ENCODE data around the gene SLIT3. TPM values are rescaled to one million over a fixed set of nuclear protein-coding genes. Genes with fewer than 3 reads are reported as not detected.

Gene SLIT3
- total RNA-seq, 1 experiment from 2014 or later = not detected

GRCh38 chr5:169027501-169028061 is 273.4 kb downstream of the SLIT3 start:
- H4K20me1 ChIP-seq (ENCODE audit: insufficient read depth) = no peaks in the 10 kb centered on the region
- DNase-seq = no peak
- no TSS peak for BruUV-seq (replicated peaks)
- ChIA-PET POLR2A (ENCODE audit: unreplicated experiment) (no interaction called here), CTCF (no interaction called here)
- H3K27me3 ChIP-seq (ENCODE audit: insufficient read depth, low read depth) = peaks cover 23% of the 10 kb centered on the region
- H3K9me3 ChIP-seq (ENCODE audit: insufficient read depth, low read depth) = 0 out of 2 replicates have a peak, but pooled peaks cover 4% of the 10 kb centered on the region
- no peak overlapping the region for H3K4me2 ChIP-seq
- no peak overlapping the region for H3K27ac ChIP-seq
- H3K9me2 ChIP-seq (ENCODE audit: insufficient read depth) = no peaks in the 10 kb centered on the region
- no peak overlapping the region for H3K4me3 ChIP-seq
- intact Hi-C loops (cut with micrococcal nuclease; ENCODE audit: unreplicated experiment) = no loop called here
- TF ChIP-seq EZH2 (IDR thresholded peaks at IDR 0.05; ENCODE audit: low read depth) (no peak), CTCF (conservative IDR thresholded peaks at IDR 0.05) (no peak)
- no peaks in the 10 kb centered on the region for H3F3A ChIP-seq (ENCODE audit: insufficient read depth, low read depth)
- H3K79me2 ChIP-seq (ENCODE audit: low read depth) = no peaks in the 10 kb centered on the region
- H2AFZ ChIP-seq = no peak overlapping the region
- H3K36me3 ChIP-seq (ENCODE audit: low read depth) = no peaks in the 10 kb centered on the region
- H3K4me1 ChIP-seq (replicated peaks; ENCODE audit: insufficient read depth) = no peaks in the 10 kb centered on the region

GRCh38 chr5:169025491-169025890 is 275.4 kb downstream of the SLIT3 start:
- Histone ChIP-seq H3F3A (ENCODE audit: insufficient read depth, low read depth) (no peaks in the 10 kb centered on the region), H3K4me2 (no peak overlapping the region), H3K9me2 (ENCODE audit: insufficient read depth) (no peaks in the 10 kb centered on the region), H3K27ac (no peak overlapping the region), H3K4me1 (replicated peaks; ENCODE audit: insufficient read depth) (no peaks in the 10 kb centered on the region), H3K36me3 (ENCODE audit: low read depth) (no peaks in the 10 kb centered on the region), H2AFZ (no peak overlapping the region), H3K79me2 (ENCODE audit: low read depth) (no peaks in the 10 kb centered on the region), H3K27me3 (ENCODE audit: insufficient read depth, low read depth) (peaks cover 31% of the 10 kb centered on the region), H4K20me1 (ENCODE audit: insufficient read depth) (no peaks in the 10 kb centered on the region), H3K9me3 (ENCODE audit: insufficient read depth, low read depth) (0 out of 2 replicates have a peak, but pooled peaks cover 4% of the 10 kb centered on the region), H3K4me3 (no peak overlapping the region)
- BruUV-seq (replicated peaks) = no TSS peak
- ChIA-PET POLR2A (ENCODE audit: unreplicated experiment) (no interaction called here), CTCF (no interaction called here)
- no peak for TF ChIP-seq CTCF (conservative IDR thresholded peaks at IDR 0.05)
- no peak for TF ChIP-seq EZH2 (IDR thresholded peaks at IDR 0.05; ENCODE audit: low read depth)
- no peak for DNase-seq
- intact Hi-C loops (cut with micrococcal nuclease; ENCODE audit: unreplicated experiment) = no loop called here

GRCh38 chr5:169024421-169024820 is 276.5 kb downstream of the SLIT3 start:
- no peaks in the 10 kb centered on the region for H3K9me2 ChIP-seq (ENCODE audit: insufficient read depth)
- H3K79me2 ChIP-seq (ENCODE audit: low read depth) = no peaks in the 10 kb centered on the region
- intact Hi-C loops (cut with micrococcal nuclease; ENCODE audit: unreplicated experiment) = no loop called here
- TF ChIP-seq CTCF (conservative IDR thresholded peaks at IDR 0.05) (no peak), EZH2 (IDR thresholded peaks at IDR 0.05; ENCODE audit: low read depth) (no peak)
- peaks cover 41% of the 10 kb centered on the region for H3K27me3 ChIP-seq (ENCODE audit: insufficient read depth, low read depth)
- 0 out of 2 replicates have a peak, but pooled peaks cover 4% of the 10 kb centered on the region for H3K9me3 ChIP-seq (ENCODE audit: insufficient read depth, low read depth)
- DNase-seq = no peak
- H3K4me3 ChIP-seq = no peak overlapping the region
- H3K4me1 ChIP-seq (replicated peaks; ENCODE audit: insufficient read depth) = no peaks in the 10 kb centered on the region
- POLR2A ChIA-PET (ENCODE audit: unreplicated experiment) = no interaction called here
- BruUV-seq (replicated peaks) = no TSS peak
- no peak overlapping the region for H3K27ac ChIP-seq
- no peak overlapping the region for H3K4me2 ChIP-seq
- no peak overlapping the region for H2AFZ ChIP-seq
- H3F3A ChIP-seq (ENCODE audit: insufficient read depth, low read depth) = no peaks in the 10 kb centered on the region
- CTCF ChIA-PET = no interaction called here
- no peaks in the 10 kb centered on the region for H3K36me3 ChIP-seq (ENCODE audit: low read depth)
- H4K20me1 ChIP-seq (ENCODE audit: insufficient read depth) = no peaks in the 10 kb centered on the region

All from PC-9 (cell line).